Left kidney (tissue), 2 donors: ENCODE data around the gene ALG12. TPM values are rescaled to one million over a fixed set of nuclear protein-coding genes. Genes with fewer than 3 reads are reported as not detected.
"Not testable (repeated sequence)": the region's sequence is repeated elsewhere in the genome, so short reads cannot be mapped to it uniquely, and the experiment has no call there.

Experiments used
- DNase-seq: peaks from one replicate; pipeline ENCODE4 v3.0.0-alpha.2; 2013
- polyA plus RNA-seq: library from polyadenylated mRNA; unstranded; fragments of 120-200 nt; gene quantifications from one replicate; pipeline ENCODE4 v1.2.1, GENCODE V29; 2013; ENCODE audit not compliant: insufficient read length

ALG12 gene
- polyA plus RNA-seq, 1 donor, result 24.1 TPM

DNA sequence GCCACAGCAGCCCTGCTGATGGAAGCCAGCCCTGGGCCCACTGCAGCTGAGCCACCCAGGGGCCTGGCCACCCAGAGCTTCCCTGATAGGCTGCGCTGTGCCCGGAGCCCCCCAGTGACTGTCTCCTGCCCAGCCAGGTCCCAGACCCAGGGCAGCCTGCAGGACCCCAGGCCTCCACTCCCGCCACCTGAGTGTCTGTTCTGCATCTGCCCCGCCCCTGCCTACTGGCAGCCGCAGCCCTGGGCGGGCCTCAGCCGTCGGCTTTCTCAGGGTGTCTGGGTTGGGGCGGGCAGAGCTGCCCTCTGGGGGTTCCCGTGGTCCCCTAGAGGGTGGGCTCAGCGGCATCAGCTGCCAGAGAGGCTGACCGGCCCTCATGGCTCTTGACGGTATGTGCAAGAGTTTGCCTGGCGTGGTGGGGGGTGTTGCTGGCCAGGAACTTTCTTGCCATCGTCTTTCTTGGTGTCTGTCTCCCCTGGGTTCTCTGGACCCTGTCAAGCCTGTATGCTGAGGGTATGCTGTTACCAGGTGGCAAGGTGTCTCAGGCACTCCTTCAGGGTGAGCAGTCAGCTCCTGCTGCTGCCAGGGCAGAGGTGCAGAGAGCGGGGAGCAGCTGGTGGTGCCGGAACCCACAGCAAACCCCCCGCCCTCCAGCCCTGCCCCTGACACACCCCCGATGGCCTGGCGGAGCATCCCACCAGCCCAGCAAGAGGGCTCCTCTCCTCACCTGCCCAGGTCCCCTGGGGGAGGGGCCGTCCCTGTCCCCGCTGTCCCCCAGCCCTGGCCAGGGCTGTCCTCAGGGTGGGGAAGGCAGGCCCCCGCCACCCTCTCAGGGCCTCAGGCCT, 30.1 kb upstream of the ALG12 start:
- DNase-seq, result no peak

DNA sequence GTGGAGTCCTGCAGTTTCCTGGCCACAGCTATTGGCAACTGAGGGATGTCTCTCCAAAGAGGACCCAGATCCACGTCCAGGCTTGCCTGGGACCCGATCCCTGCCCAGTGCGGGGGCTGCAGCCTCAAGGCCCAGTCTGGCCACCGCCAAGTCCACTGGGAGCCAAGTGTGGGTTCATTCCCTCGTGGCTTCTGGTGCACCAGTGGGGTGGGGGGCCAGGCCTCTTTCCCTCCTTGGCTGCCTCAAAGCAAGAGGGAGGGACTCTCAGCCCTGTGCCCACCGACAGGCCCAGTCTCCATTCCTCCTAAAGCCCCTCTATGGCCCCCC, 29.0 kb upstream of the ALG12 start:
- DNase-seq, result no peak

DNA sequence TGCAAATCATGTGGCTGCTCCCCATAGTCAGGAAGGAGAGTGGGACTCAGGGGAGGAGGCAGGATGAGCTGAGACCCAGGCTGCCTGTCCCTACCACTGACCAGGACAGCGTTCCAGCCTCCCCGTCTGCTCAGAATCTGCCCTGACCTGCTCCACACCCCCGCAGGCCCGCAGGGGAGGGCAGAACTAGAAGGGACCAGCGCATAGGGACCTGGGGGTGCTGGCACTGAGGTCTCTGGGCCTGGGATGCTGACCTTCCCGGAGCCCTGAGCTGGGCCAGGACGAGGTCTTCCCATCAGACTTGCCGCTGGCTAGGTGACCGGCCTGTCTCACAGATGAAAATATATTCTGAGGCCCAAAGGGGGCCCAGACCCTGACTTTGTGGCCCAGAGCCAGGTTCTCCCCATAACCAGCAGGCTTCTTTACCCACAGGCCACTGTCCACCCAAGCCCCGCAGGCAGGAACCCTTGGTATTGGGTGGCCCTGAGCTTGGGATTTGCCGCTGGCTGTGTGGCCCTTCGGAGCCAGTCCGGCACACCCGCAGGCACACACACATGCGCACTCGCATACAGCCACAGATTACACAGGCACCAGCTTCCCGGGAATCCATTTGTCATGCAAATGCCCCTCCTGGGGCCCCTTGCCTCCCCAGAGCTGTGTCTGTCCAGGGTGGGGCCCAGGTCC, 28.5 kb upstream of the ALG12 start:
- no peak for DNase-seq

DNA sequence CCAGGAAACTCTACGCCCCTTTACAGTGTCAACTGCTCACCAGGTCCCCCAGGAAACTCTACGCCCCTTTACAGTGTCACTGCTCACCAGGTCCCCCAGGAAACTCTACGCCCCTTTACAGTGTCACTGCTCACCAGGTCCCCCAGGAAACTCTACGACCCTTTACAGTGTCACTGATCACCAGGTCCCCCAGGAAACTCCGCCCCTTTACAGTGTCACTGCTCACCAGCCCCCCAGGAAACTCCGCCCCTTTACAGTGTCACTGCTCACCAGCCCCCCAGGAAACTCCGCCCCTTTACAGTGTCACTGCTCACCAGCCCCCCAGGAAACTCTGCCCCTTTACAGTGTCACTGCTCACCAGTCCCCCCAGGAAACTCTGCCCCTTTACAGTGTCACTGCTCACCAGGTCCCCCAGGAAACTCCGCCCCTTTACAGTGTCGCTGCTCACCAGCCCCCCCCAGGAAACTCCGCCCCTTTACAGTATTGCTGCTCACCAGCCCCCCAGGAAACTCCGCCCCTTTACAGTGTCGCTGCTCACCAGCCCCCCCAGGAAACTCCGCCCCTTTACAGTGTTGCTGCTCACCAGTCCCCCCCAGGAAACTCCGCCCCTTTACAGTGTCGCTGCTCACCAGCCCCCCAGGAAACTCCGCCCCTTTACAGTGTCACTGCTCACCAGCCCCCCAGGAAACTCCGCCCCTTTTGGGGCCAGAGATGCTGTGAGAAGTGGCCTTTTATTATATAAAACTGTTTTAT, 27.0 kb upstream of the ALG12 start:
- not testable (repeated sequence) for DNase-seq

DNA sequence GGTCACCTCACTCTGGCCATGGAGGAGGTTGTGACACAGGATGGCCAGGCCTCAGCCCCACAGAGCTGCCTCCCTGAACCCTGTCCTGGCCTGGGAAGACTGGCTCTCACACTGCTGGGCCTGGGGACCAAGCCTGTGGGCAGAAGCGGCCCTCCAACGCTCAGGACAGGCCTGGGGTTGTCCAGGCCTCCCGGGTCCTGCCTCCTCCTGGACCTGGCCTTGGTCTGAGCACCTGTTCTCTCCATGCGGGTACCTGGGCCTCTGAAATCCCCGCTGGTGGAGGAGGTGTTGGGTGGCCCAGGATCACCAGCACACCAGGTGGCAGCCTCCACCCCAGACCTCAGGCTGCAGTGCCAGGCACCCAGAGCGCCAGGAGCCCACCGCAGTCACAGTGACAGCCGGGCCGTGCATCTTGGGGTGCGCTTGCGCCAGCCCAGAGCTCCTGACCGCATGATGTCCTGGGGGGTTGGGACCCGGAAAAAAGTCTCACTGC, 26.2 kb upstream of the ALG12 start:
- no peak for DNase-seq

DNA sequence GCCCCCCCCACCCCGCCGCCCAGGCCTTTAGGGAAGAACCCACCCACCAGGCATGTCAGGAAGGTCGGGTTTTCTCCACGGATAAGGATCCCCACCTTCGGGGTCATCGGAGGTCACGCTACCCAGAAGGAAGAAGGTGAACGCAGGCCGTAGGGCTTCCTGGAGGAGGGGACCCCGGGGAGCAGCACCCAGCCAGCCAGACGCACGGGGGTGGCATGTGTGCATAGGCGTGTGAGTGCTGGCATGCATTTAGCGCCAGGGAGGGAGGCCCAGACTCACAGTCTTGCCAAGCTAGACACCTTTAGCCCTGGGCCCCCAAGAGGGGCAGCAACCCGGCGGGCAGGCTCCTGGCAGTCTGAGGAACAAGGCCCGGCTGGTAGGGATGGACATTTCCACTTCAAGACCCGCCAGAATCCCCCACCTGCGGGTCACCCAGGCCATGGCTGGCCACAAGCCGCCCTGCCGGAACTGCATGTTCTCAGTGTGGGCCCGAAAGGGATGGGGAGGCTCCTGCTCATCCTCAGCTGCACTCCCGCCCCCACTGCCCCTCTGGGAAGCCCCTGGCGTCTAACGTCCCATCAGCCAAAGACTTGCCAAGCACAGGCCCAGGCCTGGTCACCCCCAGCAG, 25.6 kb upstream of the ALG12 start:
- no peak for DNase-seq

DNA sequence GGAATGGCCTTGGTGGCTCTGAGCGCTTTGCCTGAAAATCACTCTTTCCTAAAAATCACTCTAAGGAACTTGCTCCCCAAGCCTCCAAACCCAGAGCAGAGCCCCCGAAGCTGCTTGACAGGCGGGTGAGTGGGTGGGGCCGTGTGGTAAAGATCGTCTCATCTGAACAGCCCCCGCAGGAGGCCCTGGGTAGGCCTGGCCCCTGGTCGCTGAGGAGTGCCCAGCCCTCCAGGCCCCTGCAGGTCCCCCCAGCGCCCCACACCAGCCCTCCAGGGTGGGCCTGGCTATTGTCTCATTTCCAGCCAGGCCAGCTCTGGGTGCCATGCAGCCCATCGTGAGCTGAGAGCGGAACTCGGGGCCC, 25.1 kb upstream of the ALG12 start:
- DNase-seq, result no peak

DNA sequence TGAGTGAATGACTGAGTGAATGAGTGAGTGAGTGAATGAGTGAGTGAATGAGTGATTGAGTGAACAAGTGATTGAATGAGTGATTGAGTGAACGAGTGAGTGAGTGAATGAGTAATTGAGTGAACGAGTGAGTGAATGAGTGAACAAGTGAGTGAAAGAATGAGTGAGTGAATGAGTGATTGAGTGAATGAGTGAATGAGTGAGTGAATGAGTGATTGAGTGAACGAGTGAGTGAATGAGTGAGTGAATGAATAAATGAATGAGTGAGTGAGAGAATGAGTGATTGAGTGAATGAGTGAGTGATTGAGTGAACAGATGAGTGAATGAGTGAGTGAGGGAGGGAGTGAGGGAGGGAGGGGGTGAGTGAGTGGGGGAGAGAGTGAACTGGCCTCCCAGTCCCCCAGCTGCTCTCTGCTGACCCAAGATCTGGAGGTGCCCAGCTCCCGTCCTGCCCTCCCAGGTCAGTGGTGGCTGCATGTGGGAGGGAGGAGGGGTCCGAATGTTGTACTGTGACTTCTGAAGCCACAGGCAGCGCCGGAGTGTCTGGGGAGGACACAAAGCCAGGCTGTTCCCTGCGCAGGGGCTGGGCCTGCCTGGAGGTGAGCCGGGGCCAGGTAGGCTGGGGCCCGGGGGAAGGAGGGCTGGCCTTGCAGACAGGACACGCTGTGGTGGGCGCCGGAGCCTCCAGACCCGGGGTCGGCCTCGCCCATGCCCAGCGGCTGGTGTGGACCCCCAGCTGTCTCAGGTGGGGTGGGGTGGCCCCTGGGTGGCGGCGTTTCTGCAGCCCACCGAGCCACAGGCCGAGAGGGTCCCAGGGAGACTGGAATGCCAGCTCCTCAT, 24.5 kb upstream of the ALG12 start:
- DNase-seq, result no peak

DNA sequence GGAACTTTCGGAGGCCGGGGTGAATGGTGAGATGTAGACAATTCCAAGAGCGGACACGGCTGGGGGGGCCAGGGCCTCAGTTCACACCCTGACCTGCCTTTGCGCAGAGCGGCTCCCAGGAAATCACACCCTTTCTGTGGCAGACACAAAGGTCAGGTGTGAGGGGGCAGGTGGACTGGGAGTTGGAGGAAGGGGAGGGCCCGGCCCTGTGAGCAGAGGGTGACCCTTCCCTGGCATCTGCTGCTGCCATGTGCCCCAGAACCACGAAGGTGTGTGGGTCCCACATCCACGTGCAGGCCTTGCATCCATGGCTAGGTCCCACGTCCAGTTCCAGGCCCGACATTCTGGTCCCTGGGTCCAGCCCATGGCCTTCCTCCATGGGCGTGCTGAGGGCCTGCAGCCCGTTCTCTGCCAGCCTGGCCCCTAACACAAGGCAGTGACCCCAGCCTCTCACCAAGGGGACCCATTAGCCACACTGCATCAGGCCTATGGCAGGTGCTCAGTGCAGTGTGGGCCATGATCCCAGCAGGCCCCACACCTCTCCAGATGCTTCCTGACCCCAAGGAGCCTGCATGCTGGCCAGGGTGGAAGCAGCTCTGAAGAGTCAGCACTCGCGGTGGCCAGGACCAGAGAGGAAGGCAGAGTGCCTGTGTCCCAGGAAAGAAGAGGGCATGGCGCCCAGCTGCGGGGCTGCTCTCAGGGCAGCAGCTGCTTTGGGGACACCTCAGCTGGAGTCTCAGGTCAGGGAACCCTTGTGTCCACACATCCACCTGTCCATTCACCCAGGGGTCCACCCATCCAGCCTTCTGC, 23.5 kb upstream of the ALG12 start:
- no peak for DNase-seq

DNA sequence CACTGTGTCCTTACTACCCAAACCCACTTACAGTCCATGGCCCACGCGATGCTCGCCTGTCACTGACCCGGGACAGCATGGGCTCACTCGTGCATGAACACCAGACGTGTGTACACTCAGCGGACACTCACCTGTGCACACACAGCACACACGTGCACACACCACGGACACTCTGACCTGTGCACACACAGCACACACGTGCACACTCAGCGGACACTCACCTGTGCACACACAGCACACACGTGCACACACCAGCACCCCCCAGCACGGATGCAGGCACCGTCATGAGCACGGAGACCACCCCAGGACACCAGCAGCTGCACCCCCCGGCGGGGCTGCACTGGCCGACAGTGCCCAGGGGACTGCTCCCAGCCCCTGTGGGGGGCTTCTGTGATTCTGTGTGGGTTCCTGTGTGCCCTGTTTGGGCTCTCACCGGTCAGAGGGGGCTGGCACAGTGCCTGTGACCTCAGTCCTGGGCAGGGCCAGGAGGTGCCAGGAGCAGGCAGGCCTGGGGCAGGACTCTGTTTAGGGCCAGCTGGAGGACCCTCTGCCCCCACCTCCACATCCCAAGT, 20.4 kb upstream of the ALG12 start:
- no peak for DNase-seq

DNA sequence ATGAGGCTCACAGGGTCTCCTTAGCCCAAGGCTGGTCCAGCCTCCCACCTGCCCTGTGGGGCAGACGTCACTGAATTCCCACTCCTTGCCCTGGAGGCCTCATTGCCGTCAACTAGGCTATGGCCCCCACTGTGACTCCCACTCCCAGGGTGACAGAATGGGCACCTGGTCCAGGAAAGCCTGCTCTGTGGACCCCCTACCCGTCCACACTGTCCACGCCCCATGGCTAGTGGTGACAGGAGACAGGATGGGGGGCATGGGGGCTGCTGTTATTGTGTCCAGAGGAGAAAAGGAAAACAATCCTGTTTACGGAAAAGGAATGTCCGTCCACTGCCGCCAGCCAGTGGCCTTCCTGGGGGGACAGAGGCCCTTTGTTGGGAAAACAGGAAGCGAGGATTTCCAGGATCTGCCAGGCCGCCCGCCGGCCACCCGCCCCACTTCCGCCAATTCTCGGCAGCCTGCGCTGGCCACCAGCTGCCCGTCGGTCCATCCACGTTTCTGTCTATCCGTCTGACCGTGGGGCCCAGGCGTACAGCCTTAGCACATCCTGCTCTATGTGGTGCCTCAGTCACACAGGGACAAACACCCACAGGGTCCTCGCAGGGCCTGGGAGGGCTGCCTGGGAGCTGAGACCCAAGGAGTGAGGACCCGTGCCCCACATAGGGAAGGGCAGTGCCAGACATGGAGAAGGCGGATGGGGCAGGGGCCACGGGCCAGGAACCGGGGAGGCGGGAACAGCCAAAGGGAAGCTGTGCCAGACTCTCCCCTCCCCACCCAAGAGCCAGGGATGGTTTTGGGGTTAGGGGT, 19.7 kb upstream of the ALG12 start:
- no peak for DNase-seq

DNA sequence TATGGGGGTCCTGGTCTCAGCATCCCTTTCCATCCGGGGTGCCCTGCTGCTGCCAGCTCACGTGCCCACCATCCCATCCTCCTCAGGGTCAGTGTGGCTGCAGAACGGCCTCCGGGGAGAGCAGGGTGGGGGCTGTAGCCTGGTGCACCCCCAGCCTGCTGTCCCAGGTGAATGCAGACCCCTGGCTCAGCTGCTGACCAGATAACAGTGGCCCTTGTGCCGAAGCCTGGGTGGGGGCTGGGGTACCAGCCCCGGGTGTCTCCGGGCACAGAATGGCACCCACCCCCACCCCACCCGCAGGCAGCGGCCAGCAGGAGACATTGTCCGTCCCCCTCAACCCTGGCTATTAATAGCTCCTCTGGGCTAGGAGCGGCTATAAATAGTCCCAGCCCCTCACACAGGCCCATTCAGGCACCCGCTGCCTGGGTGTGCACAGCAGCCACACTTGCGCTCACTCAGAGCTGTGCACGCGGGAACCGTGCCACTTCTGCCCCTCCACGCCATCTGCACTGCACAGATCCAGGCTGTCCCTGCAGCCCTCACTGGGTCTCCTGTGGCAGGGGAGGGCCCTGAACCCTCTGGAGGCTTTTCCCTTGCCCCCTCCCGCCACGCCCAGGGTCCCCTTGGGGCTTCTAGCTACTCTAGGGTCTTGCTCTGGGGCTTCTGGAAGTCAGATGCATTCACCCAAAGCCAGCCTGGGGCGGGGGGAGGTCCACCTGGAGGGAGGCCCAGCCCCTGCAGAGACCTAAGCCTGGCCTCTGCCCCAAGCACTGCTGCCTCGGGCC, 18.9 kb upstream of the ALG12 start:
- DNase-seq, result no peak

DNA sequence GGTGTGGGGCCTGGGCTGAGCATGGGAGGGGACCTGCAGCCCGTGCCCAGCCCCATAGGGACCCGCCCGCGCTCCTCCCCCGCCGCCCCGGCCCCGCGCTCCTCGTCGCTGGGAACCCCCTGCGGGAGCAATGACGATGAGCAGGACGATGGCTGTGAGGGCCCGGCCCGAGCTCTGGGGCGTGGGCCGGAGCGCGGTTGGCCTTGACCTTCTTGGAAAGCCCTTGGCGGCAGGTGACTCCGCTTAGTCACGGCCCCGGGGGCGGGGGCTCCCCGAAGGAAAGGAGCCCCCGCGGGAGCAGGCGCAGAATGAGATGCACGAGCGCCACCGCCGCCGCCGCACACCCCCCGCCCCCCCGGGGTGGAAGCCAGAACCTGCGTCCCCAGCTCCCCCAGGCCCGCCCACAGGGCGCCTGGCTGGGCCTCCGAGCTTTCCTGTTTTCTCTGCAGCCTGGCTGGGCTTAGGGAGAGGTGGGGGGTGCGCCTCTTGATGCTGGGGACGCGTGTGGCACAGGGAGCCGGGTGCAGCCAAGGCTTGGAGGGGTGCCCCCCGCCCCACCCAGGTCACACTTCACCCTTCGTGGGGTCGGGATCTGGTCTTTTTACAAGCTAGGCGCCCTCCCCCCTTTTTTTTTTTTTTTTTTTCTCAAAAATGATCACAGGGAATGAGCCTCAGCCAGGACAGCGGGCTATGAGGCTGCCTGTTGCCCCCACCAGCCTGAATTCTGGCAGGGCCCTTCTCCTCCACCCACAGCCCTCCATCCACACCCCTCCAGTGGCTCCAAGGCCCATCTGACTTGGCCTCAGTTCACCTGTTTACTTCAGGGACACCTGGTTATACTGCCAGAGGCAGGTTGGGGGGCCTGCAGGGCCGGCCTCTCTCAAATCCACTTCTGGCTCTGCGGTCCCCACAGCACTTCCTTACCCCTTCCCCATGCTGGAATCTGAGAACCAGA, 18.1 kb upstream of the ALG12 start:
- DNase-seq, result no peak

DNA sequence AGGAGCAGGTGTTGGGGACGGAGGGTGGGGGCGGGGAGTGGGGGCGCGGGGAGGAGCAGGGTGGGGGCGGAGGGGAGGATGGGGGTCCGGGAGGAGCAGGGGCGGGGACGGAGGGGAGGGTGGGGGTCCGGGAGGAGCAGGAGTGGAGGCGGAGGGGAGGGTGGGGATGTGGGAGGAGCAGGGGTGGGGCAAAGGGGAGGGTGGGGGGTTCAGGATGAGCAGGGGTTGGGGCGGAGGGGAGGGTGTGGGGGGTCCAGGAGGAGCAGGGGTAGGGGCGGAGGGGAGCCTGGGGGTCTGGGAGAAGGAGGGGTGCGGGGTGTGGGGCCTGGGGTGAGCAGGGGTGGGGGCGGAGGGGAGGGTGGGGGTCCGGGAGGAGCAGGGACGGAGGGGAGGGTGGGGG, 17.3 kb upstream of the ALG12 start:
- DNase-seq, result no peak

DNA sequence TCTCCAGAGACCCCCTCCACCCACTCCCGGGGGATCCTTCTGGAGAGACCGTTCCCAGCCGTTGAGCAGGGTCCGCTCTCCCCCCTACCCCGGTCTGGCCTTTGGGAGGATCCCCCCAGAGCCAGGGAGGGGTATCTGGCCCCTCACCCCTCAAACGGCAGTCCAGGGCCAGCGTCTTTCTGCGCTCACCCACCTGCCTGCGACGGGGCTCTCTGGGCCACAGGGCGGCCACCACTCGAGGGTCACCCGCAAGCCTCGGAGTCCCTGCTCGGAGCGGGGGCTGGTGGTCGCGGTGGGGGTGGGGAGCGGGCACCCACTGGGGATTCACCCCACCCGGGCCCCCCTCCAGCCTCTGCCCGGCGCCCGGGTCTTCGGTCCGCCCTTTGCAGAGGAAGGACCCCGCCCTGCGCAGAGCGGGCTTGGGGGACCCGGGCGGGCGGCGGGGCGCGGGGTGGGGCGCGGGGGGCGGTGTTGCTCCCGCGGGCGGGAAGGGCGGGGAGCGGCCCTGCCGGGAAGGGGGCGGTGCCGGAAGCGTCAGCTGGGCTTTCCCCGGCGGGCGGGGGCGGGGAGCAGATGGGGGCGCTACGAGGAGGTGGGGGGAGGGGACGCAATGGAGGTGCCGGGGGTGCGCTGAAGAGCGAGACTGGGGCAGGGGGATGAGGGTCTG, 16.8 kb upstream of the ALG12 start:
- DNase-seq, result no peak

DNA sequence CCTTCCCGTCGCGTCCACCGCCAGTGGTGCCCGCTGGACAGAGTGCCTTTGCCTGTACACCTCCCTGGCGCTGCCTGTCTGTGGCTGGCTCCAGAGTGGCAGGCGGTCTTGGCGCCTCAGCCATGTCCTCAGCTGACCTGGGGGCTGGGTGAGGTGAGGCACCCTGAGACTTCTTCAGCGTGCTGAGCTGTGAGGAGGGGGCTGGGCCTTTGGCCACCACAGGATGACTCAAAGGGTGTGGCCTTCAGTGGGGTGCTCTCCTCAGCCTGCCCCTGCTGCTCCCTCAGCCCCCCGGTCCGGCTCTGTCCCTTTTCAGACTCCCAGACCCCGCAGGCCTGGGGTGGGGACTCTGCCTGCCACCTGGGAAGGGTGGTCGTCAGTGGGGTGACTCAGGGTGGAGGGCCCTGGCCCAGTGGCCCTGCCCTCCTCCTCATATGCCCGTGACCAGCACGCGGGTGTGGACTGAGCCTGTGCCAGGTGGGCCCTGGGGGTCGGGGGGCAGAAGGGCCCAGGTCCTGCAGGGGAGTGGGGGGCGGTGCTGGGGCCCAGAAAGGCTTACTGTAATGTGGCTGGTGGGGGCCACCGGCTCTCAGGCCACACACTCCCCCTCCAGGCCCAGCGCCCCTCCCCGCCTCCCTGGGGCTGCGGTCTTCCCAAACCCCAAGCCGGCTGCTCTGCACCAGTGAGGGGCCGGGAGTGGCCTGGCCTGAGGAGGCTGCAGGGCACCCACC, 16.1 kb upstream of the ALG12 start:
- no peak for DNase-seq
